GM21825 (cell line): ENCODE measurements around the gene MYO5B.
"Not testable (repeated sequence)": the region's sequence is repeated elsewhere in the genome, so short reads cannot be mapped to it uniquely, and the experiment has no call there.

Experiments used
- ATAC-seq: cut with Tn5 transposase; IDR thresholded peaks from one replicate; pipeline ENCODE4 v1.9.1; 2021; ENCODE audit warnings: mild to moderate bottlenecking, moderate library complexity; ENCODE audit not compliant: unreplicated experiment

MYO5B gene

DNA sequence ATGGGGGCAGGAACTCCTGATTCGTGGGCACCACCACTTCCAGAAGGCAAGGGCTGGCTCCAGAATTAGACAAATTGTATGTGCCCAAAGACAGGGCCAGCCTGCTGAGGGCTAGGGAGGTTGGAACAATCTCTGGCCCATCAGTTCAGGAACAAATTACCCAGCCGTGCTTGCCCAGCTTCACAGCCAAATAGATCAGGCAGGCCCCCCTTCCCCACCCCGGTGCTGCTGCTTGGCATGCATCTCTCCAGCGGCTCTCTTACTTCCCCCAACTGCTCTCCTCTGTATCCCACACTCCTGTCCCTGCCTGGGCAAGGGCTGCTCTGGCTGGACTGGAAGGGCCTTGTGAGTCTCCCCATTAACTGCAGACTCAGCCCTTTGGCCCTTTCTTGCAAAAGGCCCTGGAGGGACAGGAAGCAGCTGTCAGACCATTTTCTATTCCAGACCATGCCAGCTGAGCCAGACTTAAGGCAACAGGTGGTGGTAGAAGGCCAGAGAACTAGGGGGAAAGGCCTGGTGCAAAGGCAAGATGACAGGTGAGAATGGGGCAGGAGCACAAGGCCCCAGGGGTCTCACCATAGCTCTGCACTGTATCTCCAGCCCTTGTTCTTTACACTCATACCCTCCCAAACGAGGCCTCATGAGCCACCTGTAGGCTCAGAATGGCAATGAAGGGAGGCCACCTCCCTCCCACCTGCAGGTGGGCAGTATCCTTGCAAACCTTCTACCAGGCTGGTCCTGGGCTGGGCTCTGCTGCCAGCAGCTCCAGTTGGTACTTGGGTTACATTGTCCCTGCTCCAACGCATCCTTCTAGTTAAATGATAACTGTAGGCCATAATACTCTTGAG is 350.9 kb downstream of the MYO5B start:
- no peak for ATAC-seq

DNA sequence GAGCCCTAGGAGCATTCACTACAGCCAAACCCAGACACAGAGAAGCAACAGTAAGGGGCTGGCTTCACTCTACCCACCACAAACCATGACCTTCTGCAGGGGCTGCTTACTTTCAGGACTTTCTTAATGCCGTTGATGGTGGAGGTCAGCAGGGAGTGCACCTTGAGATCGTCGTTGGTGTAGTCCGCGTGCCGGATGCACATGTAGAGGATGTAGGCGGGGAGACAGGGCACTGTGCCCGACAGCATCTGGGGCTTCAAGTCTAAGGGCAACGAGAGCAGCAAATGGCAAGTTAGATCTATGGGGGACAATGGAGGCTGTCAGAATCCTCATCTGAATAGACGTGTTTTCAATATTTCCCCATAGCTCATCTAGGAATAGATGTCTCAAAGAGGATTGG is 351.8 kb downstream of the MYO5B start:
- no peak for ATAC-seq

DNA sequence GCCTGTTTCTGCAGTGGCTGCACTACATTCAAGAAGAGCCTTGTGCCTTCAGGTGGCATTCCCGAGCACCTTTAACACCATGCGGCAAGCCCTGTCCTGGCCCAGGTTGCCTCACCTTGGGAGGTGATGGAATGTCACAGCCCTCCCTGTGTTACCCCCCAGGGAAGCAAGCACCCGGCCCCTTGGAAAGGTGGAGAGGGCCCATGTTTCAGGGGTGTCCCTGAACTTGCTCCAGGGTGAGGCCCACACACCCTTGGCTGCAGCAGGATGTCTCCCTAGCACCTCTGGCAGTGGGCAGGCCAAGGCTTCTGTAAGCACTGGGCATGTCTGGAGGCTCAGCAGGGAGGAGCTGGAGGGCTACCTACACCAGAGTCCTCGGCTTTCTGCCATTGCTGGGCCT is 352.3 kb downstream of the MYO5B start:
- no peak for ATAC-seq

DNA sequence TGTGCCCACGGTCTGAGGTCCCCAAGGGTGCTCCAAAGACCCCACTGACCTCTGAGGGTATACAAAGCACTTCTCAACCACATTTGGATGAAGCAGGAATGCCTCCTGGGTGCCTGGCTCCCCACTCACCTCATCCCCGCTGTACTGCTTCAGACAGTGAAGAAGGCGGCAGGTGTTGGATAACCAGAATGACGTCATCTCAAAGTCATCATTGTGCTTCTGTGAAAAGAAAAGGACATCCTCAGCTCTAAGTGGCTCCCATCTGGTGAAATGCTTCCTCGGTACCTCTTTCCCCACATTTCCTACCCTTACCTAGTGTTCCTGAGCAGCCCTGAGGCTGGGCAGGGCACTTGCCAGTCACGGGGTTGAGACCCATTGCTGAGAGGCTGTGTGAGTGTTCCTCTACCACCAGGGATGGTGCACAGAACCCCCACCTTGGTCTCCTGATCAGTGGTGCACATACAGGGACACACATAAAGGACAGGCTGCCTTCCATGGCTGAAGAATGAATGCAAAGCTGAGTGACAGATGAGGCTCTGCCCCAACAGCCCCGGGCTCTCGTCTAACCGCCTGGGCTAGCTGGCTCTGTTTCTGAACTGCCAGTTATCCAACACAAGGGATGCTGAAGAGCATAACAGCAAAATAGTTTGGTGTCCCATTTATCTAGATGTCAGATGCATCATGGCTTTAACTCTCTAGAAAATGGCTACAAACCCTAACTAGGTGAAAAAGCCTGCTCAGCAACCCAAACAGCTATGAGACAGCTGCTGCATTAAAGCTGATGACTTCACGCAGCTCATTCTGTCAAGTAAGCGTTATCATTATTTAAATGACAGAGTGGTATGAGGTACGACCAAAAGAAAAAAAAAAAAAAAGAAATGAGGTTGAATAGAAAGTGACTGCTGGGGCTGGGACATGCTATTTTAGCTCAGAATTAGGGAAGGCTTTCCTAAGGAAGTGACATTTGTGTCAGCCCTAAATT is 353.4 kb downstream of the MYO5B start:
- ATAC-seq = no peak

DNA sequence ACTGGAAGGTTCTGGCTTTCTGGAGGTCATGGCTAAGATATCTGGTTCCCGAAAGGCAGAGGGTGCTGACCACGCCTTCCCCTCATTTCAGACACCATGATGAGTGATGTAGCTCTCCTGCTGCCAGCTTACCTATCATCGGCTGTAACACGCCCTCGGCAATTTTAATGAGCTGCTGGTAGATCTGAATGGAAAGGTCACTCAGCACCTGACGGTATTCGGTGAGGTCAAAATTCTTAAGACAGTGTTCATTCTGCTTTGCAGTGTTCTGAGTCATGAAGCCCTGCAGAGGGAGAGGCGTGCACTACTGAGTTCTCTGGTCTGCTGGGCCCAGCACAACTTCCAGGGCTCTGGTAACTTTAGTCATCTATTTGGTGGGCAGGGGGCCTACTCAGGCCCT is 355.9 kb downstream of the MYO5B start:
- no peak for ATAC-seq

DNA sequence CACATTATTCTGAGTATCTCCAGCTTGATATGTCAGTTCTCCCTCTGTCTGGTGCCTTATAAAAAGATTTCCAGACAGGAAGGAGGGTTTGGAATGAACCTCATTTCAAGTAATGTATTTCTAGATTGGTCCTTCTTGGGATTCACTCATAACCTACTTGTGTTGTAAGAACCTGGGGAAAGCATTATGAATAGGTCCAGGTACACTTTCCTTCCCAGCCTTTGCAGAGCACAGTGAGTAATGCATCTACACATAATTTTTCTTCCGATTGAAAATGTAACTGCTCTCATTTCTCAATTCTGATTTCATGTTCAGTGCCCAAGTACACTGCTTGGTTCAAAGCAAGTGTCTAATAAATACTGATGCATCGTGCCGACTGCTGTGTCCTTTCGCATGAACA is 356.6 kb downstream of the MYO5B start:
- no peak for ATAC-seq

DNA sequence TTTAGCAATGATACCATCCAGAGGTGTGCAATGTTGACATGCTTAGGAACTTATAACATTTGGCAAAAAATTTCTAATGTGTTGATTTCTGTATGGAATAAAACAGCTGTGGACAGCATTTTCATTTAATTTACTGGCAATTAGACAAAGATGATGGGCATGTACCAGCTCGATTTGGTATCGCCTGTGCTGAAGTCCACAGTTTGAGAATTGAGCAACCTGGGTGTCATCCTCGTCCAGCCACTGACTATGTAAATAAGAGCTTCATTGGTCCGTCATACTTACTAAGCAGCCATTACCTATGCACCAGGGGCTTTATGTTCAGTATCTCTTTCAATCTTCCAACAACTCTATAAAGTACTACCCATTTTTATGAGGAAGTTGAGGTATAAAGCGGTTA is 357.1 kb downstream of the MYO5B start:
- ATAC-seq = no peak

DNA sequence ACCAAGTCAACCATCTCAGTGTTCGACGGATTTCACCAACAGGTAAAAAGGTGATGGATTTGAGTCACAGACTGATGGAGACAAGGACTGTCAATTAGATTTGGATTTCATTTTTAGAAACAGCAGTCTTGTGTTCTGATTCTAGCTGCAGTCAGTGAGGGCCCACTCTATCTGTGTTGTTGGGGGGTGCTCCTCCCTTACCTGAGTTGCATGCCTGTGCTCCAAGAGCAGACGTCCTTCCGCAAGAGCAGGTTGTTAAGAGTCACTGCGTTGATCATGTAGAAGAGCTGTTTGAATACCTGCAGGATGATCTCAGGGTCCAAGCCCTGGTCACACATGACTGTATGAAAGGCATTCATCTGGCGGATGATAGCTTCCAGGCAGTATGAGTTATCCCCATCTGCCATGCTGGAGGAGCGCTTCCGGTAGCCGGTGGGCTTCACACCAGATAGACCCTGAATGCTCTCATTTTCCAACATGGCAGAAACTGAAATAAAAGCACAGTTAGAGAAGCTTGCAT is 357.6 kb downstream of the MYO5B start:
- ATAC-seq = not testable (repeated sequence)

DNA sequence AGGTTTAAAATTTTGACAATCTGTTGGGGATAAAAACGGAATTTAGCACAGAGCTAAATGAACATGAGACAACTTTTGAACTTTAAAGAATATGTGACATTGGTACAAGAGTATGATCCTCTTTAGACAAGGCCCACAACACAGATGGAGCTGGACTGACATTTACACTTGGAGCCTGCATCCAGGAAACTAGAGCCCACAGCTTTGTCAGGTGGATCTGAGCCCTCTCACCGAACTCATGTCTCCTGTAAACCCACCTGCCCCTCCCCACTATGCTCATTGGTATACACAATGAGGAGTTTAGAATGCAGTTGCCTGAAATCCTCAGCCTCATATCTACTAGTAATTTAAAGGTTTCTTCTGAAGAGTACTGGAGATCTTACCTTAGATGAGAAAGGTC is 359.5 kb downstream of the MYO5B start:
- ATAC-seq = no peak

DNA sequence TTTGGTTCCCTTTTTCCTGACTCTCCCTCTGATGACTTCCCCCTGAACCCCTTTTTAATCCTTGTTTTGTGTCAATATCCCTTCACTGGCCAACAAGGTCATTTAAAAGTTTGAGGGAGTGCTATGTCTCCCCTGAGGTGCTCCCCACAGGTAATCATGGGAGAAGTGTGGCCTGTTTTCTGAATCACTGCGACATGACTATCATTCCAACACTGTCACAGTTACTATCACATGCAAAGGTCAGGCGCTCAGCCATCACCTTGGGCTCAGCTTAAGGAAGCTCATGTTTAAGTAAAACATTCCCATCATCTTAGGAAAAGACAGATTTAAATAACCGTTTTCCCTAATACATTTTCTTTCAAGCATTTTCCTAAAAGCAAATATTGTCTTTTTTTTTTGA is 360.7 kb downstream of the MYO5B start:
- no peak for ATAC-seq

DNA sequence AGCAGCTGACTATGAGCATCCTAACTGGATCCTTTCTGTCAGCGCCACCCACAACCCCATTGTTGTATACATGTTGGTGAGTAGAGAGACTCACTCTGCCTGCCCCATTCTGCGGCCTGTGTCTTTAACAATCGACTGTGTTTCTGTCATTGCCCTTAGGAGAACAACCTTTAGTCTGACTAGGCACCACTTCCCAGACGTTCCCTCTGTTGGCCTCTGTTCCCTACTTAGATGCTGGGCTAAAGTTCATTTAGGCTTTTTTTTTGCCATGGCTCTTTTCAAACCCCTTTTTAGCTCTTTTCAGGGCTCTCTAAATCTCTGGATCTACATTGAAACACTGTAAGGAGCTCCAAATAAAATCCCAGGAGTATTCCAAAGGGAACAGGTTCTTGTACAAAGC is 361.1 kb downstream of the MYO5B start:
- ATAC-seq = no peak

DNA sequence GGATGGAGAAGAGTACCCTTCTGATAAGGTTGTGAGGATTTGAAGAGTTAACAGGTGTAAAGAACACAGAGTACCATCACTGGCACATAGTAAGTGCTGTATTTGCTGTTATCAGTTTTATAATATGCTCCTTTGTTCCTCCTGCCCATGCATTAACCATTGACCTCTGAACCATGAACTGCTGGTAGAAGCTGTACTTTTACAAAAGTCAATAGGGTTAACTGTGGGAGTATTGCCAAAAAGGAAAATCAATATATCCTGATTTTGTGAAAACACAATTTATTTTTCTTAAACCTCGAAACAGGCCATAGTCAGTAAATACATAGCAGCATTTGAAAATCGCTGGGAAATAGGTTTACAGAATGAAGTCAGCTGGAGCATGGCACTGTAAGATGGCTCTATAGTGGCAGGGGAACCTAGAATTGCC is 362.7 kb downstream of the MYO5B start:
- no peak for ATAC-seq

DNA sequence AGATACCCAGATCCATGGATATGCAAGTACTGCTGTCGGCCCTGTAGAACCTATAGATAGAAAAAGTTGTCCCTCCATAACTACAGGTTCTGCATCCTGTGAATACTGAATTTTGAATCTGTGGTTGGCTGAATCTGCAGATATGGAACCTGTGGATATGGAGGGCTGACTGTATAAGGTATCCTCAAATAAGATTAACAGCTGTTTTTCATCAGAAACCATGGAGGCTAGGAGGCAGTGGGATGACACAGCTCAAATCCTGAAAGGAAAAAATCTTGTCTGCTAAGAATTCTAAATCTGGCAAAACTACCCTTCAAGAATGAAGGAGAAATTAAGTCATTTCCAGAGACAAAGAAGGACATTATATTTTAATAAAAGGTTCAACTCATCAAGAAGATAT is 367.0 kb downstream of the MYO5B start:
- ATAC-seq = no peak

DNA sequence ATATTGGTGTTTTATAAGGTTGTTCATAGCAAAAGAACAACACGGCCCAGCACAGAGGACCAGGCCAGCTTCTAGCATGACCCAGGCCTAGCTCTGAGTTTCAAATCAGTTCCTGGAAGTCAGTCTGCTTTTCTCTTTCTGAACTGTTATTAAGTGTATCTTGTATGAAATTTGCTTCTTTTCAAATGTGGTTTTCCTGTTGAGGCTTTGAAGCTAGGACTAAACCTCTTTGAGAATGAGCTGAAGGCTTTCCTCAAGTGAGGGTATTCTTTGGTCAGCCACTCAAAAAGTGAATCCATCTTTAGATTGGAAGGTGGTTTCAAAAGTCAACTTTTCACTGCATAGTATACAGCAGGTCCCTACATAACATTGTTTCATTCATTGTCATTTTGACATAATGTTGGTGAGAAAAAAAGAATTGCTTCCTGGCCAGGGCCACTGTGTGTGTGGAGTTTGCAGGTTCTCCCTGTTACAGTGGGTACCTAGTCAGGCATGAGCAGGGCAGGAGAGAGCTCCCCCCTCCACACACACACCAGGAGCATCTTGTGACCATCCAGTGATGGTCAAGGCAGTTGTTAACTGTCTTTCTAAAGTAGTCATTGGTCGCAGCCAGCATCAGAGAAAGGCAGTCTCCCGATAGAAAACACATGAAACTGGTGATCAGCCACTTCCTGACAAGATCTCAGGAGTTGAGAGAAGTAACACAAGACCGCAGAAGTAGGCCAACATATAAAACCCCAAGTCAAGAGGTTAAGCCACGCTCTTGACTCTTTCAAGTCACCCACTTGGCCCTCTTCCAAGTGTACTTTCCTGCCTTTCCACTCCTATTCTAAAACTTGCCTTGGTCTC is 374.9 kb downstream of the MYO5B start:
- peak; percentile 60 for ATAC-seq

DNA sequence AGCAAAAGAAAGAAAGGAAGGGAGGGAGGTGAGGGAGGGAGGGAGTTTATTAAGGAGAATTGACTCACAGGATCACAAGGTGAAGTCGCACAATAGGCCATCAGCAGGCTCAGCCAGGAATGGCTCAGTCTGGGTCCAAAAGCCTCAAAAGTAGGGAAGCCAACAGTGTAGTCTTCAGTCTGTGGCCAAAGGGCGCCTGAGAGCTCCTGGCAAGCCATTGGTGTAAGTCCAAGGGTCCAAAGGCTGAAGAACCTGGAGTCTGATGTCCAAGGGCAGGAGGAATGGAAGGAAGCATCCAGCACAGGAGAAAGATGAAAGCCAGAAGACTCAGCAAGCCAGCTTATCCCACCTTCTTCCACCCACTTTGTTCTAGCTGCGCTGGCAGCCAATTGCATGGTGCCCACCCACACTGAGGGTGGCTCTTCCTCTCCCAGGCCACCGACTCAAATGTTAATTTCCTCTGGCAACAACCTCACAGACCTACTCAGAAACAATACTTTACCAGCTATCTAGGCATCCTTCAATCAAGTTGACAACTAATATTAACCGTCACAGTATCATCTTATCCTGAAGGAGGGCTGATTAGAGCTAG is 375.8 kb downstream of the MYO5B start:
- ATAC-seq = no peak

DNA sequence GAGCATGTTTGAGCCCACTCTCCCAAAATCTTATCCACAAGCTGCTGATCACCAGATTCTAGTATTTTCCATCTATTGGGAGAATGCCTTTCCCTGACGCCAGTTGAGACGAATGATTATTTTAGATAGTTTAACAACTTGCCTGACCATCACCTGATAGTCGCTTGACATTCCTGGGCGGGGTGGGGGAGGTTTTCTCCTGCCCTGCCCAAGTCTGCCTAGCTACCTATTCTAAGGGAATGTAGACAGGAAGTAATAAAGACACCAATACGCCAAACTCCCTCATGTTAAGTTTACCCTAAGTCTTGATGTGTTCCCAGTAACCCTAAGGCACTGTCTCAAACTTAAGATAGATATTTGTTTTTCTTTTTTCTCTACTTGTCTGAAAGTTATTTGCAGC is 377.0 kb downstream of the MYO5B start:
- ATAC-seq = no peak

DNA sequence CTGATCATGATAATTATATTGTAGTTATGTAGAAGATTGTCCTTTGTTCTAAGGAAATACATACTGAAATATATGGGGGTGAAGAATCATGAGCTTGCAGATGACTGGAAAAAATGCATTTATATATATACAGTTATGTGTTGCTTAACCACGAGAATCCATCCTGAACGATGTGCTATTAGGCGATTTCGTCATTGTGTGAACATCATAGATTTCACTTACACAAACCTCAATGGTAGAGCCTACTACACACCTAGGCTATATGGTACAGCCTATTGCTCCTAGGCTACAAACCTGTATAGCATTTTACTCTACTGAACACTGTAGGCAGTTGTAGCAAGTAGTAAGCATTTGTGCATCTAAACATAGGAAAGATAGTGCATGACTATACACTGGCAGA is 379.0 kb downstream of the MYO5B start:
- ATAC-seq = no peak

DNA sequence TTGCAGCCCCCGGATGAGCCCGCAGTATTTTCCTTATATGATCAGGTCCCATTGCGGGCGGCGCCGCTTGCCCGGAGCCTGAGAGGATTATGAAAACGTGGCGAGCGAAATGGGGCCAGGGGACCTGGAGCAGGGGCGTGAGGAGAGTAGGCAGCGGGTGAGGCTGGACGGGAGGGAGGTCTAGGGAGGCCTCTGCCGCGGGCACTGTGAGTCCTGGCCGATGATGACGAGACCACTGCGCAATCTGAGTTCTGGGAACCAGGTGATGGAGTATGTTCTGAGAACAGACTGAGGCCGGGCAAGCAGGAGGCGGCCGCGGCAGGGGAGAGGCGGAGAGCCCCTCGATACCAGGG is 380.8 kb downstream of the MYO5B start:
- ATAC-seq = peak; percentile 11

DNA sequence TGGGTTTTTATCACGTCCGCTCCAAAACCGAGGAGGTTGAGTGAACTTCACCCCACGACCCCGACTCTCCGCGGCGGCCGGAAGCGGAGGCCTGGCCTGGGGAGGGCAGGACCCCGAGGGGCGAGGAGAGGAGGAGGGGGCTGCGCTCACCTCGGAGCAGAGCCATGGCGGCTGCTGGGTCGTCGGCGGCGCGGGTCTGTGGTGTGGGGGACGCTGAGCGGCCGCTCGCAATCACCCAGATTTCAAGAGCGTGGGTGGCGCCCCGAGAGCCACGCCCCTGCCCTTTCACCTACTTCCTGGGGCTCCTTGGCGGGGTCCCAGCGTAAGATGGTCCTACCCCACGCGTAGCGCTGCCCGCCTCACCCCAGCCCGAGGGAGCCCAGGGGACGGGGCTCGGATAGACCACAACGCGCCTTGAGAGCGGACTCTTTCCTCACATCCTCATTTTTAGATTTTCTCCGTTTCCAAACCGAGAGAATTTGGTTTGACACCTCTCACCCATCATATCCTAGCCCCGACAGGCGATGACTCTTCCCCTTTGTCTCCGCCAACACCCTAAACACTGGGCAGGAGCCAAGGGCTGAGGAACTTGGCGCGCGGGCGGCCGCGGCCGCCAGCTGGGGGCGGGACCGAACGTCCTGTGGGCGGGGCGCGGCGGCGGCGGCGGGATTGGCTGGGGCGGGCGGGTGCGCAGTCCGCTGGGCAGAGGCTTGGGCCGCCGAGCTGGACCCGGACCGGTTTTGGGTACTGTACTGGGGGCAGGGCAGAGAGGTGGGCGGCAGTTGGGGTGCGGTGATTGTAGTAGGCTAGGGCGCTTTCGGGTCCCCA is 381.4 kb downstream of the MYO5B start, which contains the start of gene ACAA2:
Gene ACAA2 (minus strand): TSS at position 215 of the 828 bp plus-strand sequence. CDS start 49 bp downstream, at position 166.
- ATAC-seq = peak; percentile 90

DNA sequence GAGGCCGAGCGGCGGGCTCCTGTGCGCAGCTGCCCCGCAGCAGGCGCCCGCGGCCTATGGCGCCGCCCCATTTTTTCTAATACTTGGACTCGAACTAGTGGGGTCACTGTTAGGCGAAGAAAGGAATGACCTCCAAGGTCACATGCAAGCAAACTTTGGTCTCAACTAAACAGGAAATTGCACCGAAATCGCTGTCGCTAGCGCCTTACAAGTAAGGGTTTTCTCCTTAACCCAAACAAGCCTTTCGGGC is 382.0 kb downstream of the MYO5B start:
- peak; percentile 36 for ATAC-seq
